HepG2 (cell line): ENCODE data around the gene PPP1CA. TPM values are rescaled to one million over a fixed set of nuclear protein-coding genes. Genes with fewer than 3 reads are reported as not detected.
A peak's percentile ranks its signal among the peaks of the same experiment; 100 is the strongest.

Experiments
- ATF1 ChIP-seq: IDR thresholded peaks from 2 replicates; pipeline ENCODE4 v1.6.1; 2016; ENCODE audit warnings: mild to moderate bottlenecking, control low read depth
- HDAC2 ChIP-seq: sonication (generic); formaldehyde crosslinking; IDR thresholded peaks from 2 replicates; pipeline ENCODE4 v1.4.0; 2020; ENCODE audit warnings: missing genetic modification reagents
- HES4 ChIP-seq: sonication (generic); formaldehyde crosslinking; IDR thresholded peaks from 2 replicates; pipeline ENCODE4 v1.9.0; 2021; ENCODE audit warnings: mild to moderate bottlenecking, missing genetic modification reagents, borderline replicate concordance
- SMAD9 ChIP-seq: sonication (generic); formaldehyde crosslinking; IDR thresholded peaks from 2 replicates; pipeline ENCODE4 v1.5.1; 2020; ENCODE audit warnings: mild to moderate bottlenecking, missing genetic modification reagents
- SMARCC2 ChIP-seq: fragments of 450-650 bp; IDR thresholded peaks from 2 replicates; pipeline ENCODE4 v1.6.1; 2017; ENCODE audit warnings: antibody characterized with exemption, mild to moderate bottlenecking
- SOX13 ChIP-seq, 3 experiments: fragments of 450-650 bp in 1 of 3; sonication (generic) in 1 of 3; formaldehyde crosslinking in 1 of 3; IDR thresholded peaks in 2 of 3; conservative IDR thresholded peaks in 1 of 3; 2 replicates each; pipeline versions ENCODE4 v1.5.0 to v1.6.1; 2016 to 2020; ENCODE audit warnings: antibody characterized with exemption in 1 of 3, mild to moderate bottlenecking in 1 of 3, missing compliant biosample characterization in 1 of 3, missing genetic modification reagents in 1 of 3, moderate library complexity in 1 of 3
- TCF7L2 ChIP-seq: IDR thresholded peaks from 2 replicates; pipeline ENCODE4 v1.6.1; 2011; ENCODE audit warnings: mild to moderate bottlenecking, low read depth, low read length, moderate library complexity
- TFE3 ChIP-seq: IDR thresholded peaks from 2 replicates; pipeline ENCODE4 v1.6.1; 2016
- ZBTB43 ChIP-seq: sonication (generic); formaldehyde crosslinking; conservative IDR thresholded peaks from 2 replicates; pipeline ENCODE4 v1.4.0; 2020; ENCODE audit warnings: missing genetic modification reagents
- ZMAT5 ChIP-seq: sonication (generic); formaldehyde crosslinking; IDR thresholded peaks from 2 replicates; pipeline ENCODE4 v1.5.0; 2020; ENCODE audit warnings: mild to moderate bottlenecking, low read depth, missing genetic modification reagents, borderline replicate concordance
- ZMYM3 ChIP-seq: sonication (generic); formaldehyde crosslinking; IDR thresholded peaks from 2 replicates; pipeline ENCODE4 v1.5.1; 2020; ENCODE audit warnings: mild to moderate bottlenecking, missing genetic modification reagents
- ZNF260 ChIP-seq: sonication (generic); formaldehyde crosslinking; IDR thresholded peaks from 2 replicates; pipeline ENCODE4 v1.4.0; 2020; ENCODE audit warnings: missing genetic modification reagents, low read depth, mild to moderate bottlenecking, borderline replicate concordance
- ZNF572 ChIP-seq: sonication (generic); formaldehyde crosslinking; IDR thresholded peaks from 2 replicates; pipeline ENCODE4 v1.5.1; 2020; ENCODE audit warnings: mild to moderate bottlenecking, missing genetic modification reagents
- ZNF841 ChIP-seq: sonication (generic); formaldehyde crosslinking; IDR thresholded peaks from 2 replicates; pipeline ENCODE4 v1.8.1; 2023; ENCODE audit warnings: missing genetic modification reagents, borderline replicate concordance
- polyA plus RNA-seq, 8 experiments: library from polyadenylated mRNA; depleted of rRNA in 3 of 8; stranded (reverse) in 7 of 8; unstranded in 1 of 8; fragments of >200 nt; fragmentation: Illumina TruSeq in 4 of 8; extraction: Trizol in 4 of 8; gene quantifications; 2 replicates each; pipeline versions ENCODE4 v1.2.1 to v1.2.3, GENCODE V29; 2011 to 2016; ENCODE audit warnings: low read depth in 4 of 8, missing spikeins in 1 of 8, mixed read lengths in 1 of 8; ENCODE audit not compliant: insufficient read depth in 1 of 8
- total RNA-seq, 5 experiments: library from RNA; depleted of rRNA; stranded (reverse); fragments of >200 nt; fragmentation: Illumina TruSeq; extraction: Trizol; gene quantifications; 2 replicates each; pipeline ENCODE4 v1.2.3, GENCODE V29; 2016; ENCODE audit warnings: low read depth in 1 of 5
- TF ChIP-seq, protein P1 (sequence below): sonication (generic); formaldehyde crosslinking; conservative IDR thresholded peaks from 2 replicates; pipeline ENCODE4 v1.4.0; 2020; ENCODE audit warnings: missing genetic modification reagents
- TF ChIP-seq, protein P2 (sequence below): sonication (generic); formaldehyde crosslinking; IDR thresholded peaks from 2 replicates; pipeline ENCODE4 v1.8.0; 2022; ENCODE audit warnings: missing genetic modification reagents, mild to moderate bottlenecking, moderate library complexity, borderline replicate concordance
- TF ChIP-seq, protein P3 (sequence below): sonication (generic); formaldehyde crosslinking; IDR thresholded peaks from 2 replicates; pipeline ENCODE4 v1.5.0; 2020; ENCODE audit warnings: mild to moderate bottlenecking, missing genetic modification reagents, moderate library complexity
- TF ChIP-seq, protein P4 (sequence below): sonication (generic); formaldehyde crosslinking; IDR thresholded peaks from 2 replicates; pipeline ENCODE4 v1.4.0; 2020; ENCODE audit warnings: low read depth, mild to moderate bottlenecking, missing genetic modification reagents

PPP1CA gene
- total and polyA plus RNA-seq, 2 of the 13 experiments (the other 11 are each of a cell fraction or from before 2014, with no cell fraction given): 149 to 170 TPM

GRCh38 chr11:67401495-67402191 is at the start of gene PPP1CA (continued):
- TF ChIP-seq SOX13 (IDR thresholded peaks at IDR 0.05): no peak
- no peak for TF ChIP-seq SOX13 (CRISPR knock-in tag; conservative IDR thresholded peaks at IDR 0.05 in 1 of 2, IDR thresholded peaks at IDR 0.05 in 1 of 2)
- no peak for TF ChIP-seq ZNF841 (CRISPR knock-in tag)
- TF ChIP-seq ZNF572 (CRISPR knock-in tag): no peak
- TF ChIP-seq, protein P1, sequence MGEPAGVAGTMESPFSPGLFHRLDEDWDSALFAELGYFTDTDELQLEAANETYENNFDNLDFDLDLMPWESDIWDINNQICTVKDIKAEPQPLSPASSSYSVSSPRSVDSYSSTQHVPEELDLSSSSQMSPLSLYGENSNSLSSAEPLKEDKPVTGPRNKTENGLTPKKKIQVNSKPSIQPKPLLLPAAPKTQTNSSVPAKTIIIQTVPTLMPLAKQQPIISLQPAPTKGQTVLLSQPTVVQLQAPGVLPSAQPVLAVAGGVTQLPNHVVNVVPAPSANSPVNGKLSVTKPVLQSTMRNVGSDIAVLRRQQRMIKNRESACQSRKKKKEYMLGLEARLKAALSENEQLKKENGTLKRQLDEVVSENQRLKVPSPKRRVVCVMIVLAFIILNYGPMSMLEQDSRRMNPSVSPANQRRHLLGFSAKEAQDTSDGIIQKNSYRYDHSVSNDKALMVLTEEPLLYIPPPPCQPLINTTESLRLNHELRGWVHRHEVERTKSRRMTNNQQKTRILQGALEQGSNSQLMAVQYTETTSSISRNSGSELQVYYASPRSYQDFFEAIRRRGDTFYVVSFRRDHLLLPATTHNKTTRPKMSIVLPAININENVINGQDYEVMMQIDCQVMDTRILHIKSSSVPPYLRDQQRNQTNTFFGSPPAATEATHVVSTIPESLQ (CRISPR knock-in tag): no peak
- TF ChIP-seq ZMYM3 (CRISPR knock-in tag): no peak
- TF ChIP-seq ZNF260: no peak
- TF ChIP-seq ZBTB43 (CRISPR knock-in tag): no peak
- no peak for TF ChIP-seq ATF1
- TF ChIP-seq, protein P2, sequence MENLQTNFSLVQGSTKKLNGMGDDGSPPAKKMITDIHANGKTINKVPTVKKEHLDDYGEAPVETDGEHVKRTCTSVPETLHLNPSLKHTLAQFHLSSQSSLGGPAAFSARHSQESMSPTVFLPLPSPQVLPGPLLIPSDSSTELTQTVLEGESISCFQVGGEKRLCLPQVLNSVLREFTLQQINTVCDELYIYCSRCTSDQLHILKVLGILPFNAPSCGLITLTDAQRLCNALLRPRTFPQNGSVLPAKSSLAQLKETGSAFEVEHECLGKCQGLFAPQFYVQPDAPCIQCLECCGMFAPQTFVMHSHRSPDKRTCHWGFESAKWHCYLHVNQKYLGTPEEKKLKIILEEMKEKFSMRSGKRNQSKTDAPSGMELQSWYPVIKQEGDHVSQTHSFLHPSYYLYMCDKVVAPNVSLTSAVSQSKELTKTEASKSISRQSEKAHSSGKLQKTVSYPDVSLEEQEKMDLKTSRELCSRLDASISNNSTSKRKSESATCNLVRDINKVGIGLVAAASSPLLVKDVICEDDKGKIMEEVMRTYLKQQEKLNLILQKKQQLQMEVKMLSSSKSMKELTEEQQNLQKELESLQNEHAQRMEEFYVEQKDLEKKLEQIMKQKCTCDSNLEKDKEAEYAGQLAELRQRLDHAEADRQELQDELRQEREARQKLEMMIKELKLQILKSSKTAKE: no peak
- no peak for TF ChIP-seq TCF7L2
- TF ChIP-seq, protein P3, sequence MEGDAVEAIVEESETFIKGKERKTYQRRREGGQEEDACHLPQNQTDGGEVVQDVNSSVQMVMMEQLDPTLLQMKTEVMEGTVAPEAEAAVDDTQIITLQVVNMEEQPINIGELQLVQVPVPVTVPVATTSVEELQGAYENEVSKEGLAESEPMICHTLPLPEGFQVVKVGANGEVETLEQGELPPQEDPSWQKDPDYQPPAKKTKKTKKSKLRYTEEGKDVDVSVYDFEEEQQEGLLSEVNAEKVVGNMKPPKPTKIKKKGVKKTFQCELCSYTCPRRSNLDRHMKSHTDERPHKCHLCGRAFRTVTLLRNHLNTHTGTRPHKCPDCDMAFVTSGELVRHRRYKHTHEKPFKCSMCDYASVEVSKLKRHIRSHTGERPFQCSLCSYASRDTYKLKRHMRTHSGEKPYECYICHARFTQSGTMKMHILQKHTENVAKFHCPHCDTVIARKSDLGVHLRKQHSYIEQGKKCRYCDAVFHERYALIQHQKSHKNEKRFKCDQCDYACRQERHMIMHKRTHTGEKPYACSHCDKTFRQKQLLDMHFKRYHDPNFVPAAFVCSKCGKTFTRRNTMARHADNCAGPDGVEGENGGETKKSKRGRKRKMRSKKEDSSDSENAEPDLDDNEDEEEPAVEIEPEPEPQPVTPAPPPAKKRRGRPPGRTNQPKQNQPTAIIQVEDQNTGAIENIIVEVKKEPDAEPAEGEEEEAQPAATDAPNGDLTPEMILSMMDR (CRISPR knock-in tag): peak; percentile 63
- TF ChIP-seq SMAD9 (CRISPR knock-in tag): no peak
- TF ChIP-seq SMARCC2: no peak
- TF ChIP-seq HDAC2 (CRISPR knock-in tag): 0 out of 2 replicates have a peak, but pooled peaks have one; percentile 44
- TF ChIP-seq HES4: peak; percentile 46; the same call in 1 of the 2 replicates
- TF ChIP-seq ZMAT5 (CRISPR knock-in tag): no peak
- no peak for TF ChIP-seq TFE3 (CRISPR knock-in tag)
- TF ChIP-seq, protein P4, sequence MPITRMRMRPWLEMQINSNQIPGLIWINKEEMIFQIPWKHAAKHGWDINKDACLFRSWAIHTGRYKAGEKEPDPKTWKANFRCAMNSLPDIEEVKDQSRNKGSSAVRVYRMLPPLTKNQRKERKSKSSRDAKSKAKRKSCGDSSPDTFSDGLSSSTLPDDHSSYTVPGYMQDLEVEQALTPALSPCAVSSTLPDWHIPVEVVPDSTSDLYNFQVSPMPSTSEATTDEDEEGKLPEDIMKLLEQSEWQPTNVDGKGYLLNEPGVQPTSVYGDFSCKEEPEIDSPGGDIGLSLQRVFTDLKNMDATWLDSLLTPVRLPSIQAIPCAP (CRISPR knock-in tag): no peak
